ENCODE measurements around the gene RPL32. TPM values are rescaled to one million over a fixed set of nuclear protein-coding genes. Genes with fewer than 3 reads are reported as not detected.
"Not testable (repeated sequence)": the region's sequence is repeated elsewhere in the genome, so short reads cannot be mapped to it uniquely, and the experiment has no call there.

The RPL32 gene
- total RNA-seq, 1 donor from 2014 or later, result 1,571 TPM

DNA sequence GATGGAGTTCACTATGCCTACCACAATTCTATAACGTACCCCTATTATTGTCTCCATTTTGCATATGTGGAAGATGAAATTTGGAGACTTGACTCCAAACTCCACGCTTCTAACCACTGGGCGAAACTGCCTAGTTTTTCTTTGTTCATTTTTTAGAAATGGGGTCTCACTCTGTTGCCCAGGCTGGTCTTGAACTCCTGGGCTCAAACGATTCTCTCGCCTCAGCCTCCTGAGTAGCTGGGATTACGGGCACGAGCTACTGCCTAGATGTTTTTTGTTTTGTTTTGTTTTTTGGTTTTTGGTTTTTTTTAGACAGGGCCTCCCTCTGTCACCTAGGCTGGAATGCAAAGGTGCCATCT lies 584 bp upstream of the RPL32 start:
- peak overlapping the region; percentile 99 for H3K4me3 Mint-ChIP-seq (ENCODE audit: unreplicated experiment)
- TF ChIP-seq, protein P1, sequence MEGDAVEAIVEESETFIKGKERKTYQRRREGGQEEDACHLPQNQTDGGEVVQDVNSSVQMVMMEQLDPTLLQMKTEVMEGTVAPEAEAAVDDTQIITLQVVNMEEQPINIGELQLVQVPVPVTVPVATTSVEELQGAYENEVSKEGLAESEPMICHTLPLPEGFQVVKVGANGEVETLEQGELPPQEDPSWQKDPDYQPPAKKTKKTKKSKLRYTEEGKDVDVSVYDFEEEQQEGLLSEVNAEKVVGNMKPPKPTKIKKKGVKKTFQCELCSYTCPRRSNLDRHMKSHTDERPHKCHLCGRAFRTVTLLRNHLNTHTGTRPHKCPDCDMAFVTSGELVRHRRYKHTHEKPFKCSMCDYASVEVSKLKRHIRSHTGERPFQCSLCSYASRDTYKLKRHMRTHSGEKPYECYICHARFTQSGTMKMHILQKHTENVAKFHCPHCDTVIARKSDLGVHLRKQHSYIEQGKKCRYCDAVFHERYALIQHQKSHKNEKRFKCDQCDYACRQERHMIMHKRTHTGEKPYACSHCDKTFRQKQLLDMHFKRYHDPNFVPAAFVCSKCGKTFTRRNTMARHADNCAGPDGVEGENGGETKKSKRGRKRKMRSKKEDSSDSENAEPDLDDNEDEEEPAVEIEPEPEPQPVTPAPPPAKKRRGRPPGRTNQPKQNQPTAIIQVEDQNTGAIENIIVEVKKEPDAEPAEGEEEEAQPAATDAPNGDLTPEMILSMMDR (IDR thresholded peaks at IDR 0.05; ENCODE audit: unreplicated experiment), result no peak
- H3K4me1 Mint-ChIP-seq (ENCODE audit: unreplicated experiment), result peaks cover 32% of the 10 kb centered on the region
- peaks cover 18% of the 10 kb centered on the region for H3K36me3 Mint-ChIP-seq (ENCODE audit: low read depth, unreplicated experiment)
- no peaks in the 10 kb centered on the region for H3K9me3 Mint-ChIP-seq (ENCODE audit: unreplicated experiment)
- no peak for DNase-seq (ENCODE audit: low spot score)
- peaks cover 13% of the 10 kb centered on the region for H3K27me3 Mint-ChIP-seq (ENCODE audit: unreplicated experiment)
- peak overlapping the region; percentile 99 for H3K27ac Mint-ChIP-seq (ENCODE audit: unreplicated experiment)

DNA sequence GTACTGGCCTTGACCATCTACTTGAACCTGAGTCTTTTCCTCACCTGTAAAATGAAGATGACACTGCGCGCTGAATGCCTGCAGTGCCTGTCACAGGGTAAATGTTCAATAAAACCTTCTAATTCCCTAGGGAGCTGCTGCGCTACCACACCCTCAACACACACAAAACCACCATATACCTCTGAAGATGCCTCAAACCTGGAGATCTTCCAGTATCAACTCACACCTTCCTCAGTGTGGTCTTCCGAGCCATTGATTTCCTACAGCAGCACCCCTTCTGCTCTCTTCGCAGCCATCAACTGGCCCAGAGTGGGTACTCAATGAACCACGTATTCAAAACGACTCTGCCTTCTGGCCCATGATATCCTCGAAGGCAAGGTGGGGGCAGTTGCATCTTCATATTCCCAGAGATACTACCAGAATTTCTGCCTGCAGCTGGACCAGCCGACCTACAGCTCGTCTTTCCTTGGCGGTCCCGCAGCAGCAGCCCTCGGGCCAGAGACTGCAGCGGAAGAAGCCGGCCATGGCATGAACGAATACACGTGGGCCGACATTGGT lies 695 bp downstream of the RPL32 start:
- peaks cover 12% of the 10 kb centered on the region for H3K27me3 Mint-ChIP-seq (ENCODE audit: unreplicated experiment)
- peak overlapping the region; percentile 99 for H3K4me3 Mint-ChIP-seq (ENCODE audit: unreplicated experiment)
- DNase-seq (ENCODE audit: low spot score), result peak; percentile 29
- TF ChIP-seq, protein P1 (IDR thresholded peaks at IDR 0.05; ENCODE audit: unreplicated experiment), result no peak
- no peaks in the 10 kb centered on the region for H3K9me3 Mint-ChIP-seq (ENCODE audit: unreplicated experiment)
- H3K4me1 Mint-ChIP-seq (ENCODE audit: unreplicated experiment), result peaks cover 31% of the 10 kb centered on the region
- peaks cover 22% of the 10 kb centered on the region for H3K36me3 Mint-ChIP-seq (ENCODE audit: low read depth, unreplicated experiment)
- peak overlapping the region; percentile 99 for H3K27ac Mint-ChIP-seq (ENCODE audit: unreplicated experiment)

GRCh38 chr3:12840148-12840547 lies 1.2 kb downstream of the RPL32 start:
- DNase-seq (ENCODE audit: low spot score); H3K9me3 Mint-ChIP-seq (ENCODE audit: unreplicated experiment); H3K27me3 Mint-ChIP-seq (ENCODE audit: unreplicated experiment): not testable (repeated sequence)
- H3K4me1 Mint-ChIP-seq (ENCODE audit: unreplicated experiment), result peaks cover 30% of the 10 kb centered on the region
- peaks cover 25% of the 10 kb centered on the region for H3K36me3 Mint-ChIP-seq (ENCODE audit: low read depth, unreplicated experiment)
- peak overlapping the region; percentile 99 for H3K4me3 Mint-ChIP-seq (ENCODE audit: unreplicated experiment)
- peak overlapping the region; percentile 99 for H3K27ac Mint-ChIP-seq (ENCODE audit: unreplicated experiment)

- peaks cover 9% of the 10 kb centered on the region for H3K27me3 Mint-ChIP-seq (ENCODE audit: unreplicated experiment)
- H3K4me1 Mint-ChIP-seq (ENCODE audit: unreplicated experiment), result peaks cover 30% of the 10 kb centered on the region
- TF ChIP-seq, protein P1 (IDR thresholded peaks at IDR 0.05; ENCODE audit: unreplicated experiment), result no peak
- H3K9me3 Mint-ChIP-seq (ENCODE audit: unreplicated experiment), result no peaks in the 10 kb centered on the region
- H3K36me3 Mint-ChIP-seq (ENCODE audit: low read depth, unreplicated experiment), result peaks cover 28% of the 10 kb centered on the region
- H3K27ac Mint-ChIP-seq (ENCODE audit: unreplicated experiment), result peak overlapping the region; percentile 43
- DNase-seq (ENCODE audit: low spot score), result no peak
- peak overlapping the region; percentile 99 for H3K4me3 Mint-ChIP-seq (ENCODE audit: unreplicated experiment)
Observed at GRCh38 chr3:12839156-12839946, 2.0 kb downstream of the RPL32 start.

DNA sequence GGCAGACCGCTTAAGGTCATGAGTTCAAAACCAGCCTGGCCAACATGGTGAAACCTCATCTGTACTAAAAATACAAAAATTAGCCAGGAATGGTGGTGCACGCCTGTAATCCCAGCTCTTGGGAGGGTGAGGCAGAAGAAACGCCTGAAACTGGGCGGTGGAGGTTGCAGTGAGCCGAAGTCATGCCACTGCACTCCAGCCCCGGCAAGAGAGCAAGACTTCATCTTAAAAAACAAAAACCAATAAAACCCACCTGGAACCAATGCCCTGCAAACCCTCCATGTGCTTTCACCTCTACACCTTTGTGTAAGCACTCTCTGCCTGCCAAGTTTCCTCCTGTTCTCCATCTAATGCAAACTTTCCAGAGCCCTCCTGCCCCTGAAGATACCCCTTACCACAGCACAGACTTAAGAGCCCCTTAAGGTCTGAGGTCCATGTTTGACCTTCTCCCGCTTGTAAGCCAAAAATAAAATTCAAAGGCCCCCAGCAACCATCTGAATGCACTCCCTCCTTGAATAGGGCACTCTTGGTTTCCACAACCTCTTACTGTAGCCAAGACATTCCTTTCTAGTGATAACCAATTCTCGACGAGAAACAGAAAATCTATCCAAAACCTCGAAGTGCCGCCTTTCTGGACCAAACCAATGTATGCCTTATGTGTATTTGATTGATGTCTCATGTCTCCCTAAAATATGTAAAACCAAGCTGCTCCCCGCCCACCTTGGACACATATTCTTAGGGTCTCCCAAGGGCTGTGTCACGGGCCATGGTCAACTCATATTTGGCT lies 3.0 kb downstream of the RPL32 start:
- H3K27ac Mint-ChIP-seq (ENCODE audit: unreplicated experiment), result peak overlapping the region; percentile 72
- H3K9me3 Mint-ChIP-seq (ENCODE audit: unreplicated experiment), result no peaks in the 10 kb centered on the region
- TF ChIP-seq, protein P1 (IDR thresholded peaks at IDR 0.05; ENCODE audit: unreplicated experiment), result no peak
- peaks cover 36% of the 10 kb centered on the region for H3K36me3 Mint-ChIP-seq (ENCODE audit: low read depth, unreplicated experiment)
- peaks cover 30% of the 10 kb centered on the region for H3K4me1 Mint-ChIP-seq (ENCODE audit: unreplicated experiment)
- peaks cover 9% of the 10 kb centered on the region for H3K27me3 Mint-ChIP-seq (ENCODE audit: unreplicated experiment)
- no peak for DNase-seq (ENCODE audit: low spot score)
- H3K4me3 Mint-ChIP-seq (ENCODE audit: unreplicated experiment), result peak overlapping the region; percentile 44

Data from endothelial cell (in vitro differentiated cells).